Left lobe of liver (tissue), 2 donors: Measurements from ENCODE around the gene MRAS. TPM values are rescaled to one million over a fixed set of nuclear protein-coding genes. Genes with fewer than 3 reads are reported as not detected.

Experiments used
- ATAC-seq: fragments of 200-7000 bp; cut with Tn5 transposase; one replicate; pipeline ENCODE4 v1.9.1; 2020; ENCODE audit warnings: mild to moderate bottlenecking, moderate library complexity
- DNase-seq: peaks from one replicate; pipeline ENCODE4 v3.0.0-alpha.2; 2020; ENCODE audit warnings: low spot score
- total RNA-seq: library from RNA; stranded (reverse); gene quantifications from one replicate; pipeline ENCODE4 v1.2.1, GENCODE V29; 2021
- donor health status: DM: no; HTN: no; CAD: no; lungs with moderate emphysema.
- donor health status: DM: no; HTN: yes; CAD: no.

MRAS gene
- 6.1 TPM for total RNA-seq

GRCh38 chr3:138347960-138348753 lies at the start of gene MRAS:
MRAS (plus strand) TSS chr3:138348579; CDS start chr3:138372884, 24,305 bp downstream.
- DNase-seq, result peak; percentile 83
- peak; percentile 79 for ATAC-seq

- ATAC-seq (no peak), DNase-seq (no peak)
Observed at GRCh38 chr3:138300647-138301046, 47.7 kb upstream of the MRAS start.

GRCh38 chr3:138303474-138303873 lies 44.9 kb upstream of the MRAS start:
- ATAC-seq (no peak), DNase-seq (no peak)

- ATAC-seq, result no peak
- DNase-seq, result no peak
Observed at GRCh38 chr3:138307899-138308298, 40.5 kb upstream of the MRAS start.

- ATAC-seq (no peak), DNase-seq (no peak)
Observed at GRCh38 chr3:138308783-138309182, 39.6 kb upstream of the MRAS start.

GRCh38 chr3:138310494-138310893 lies 37.9 kb upstream of the MRAS start:
- no peak for ATAC-seq

GRCh38 chr3:138314751-138315150 lies 33.6 kb upstream of the MRAS start:
- ATAC-seq, result no peak
- no peak for DNase-seq

More at GRCh38 chr3:138310494-138310893, 37.9 kb upstream of the MRAS start:
- no peak for DNase-seq

GRCh38 chr3:138317687-138318086 lies 30.7 kb upstream of the MRAS start:
- no peak for ATAC-seq
- DNase-seq, result no peak

GRCh38 chr3:138323971-138324370 lies 24.4 kb upstream of the MRAS start:
- no peak for DNase-seq
- ATAC-seq, result no peak

GRCh38 chr3:138325990-138326389 lies 22.4 kb upstream of the MRAS start:
- DNase-seq, result no peak
- ATAC-seq, result no peak

GRCh38 chr3:138326866-138327595 lies 21.3 kb upstream of the MRAS start:
- no peak for DNase-seq
- no peak for ATAC-seq

- DNase-seq, result no peak
- no peak for ATAC-seq
Observed at GRCh38 chr3:138327831-138328230, 20.5 kb upstream of the MRAS start.

GRCh38 chr3:138328341-138328740 lies 20.0 kb upstream of the MRAS start:
- no peak for DNase-seq
- ATAC-seq, result no peak

- DNase-seq (peak; percentile 80), ATAC-seq (peak; percentile 92)
Observed at GRCh38 chr3:138329127-138329983, 19.0 kb upstream of the MRAS start, which contains the start of gene NME9. NME9 (minus strand) TSS chr3:138329851; CDS start chr3:138329335, 516 bp downstream.

GRCh38 chr3:138329984-138330293 lies 18.4 kb upstream of the MRAS start:
- no peak for DNase-seq
- ATAC-seq, result no peak

- DNase-seq, result no peak
- ATAC-seq, result no peak
Observed at GRCh38 chr3:138331143-138331894, 17.1 kb upstream of the MRAS start.

- peak; percentile 61 for ATAC-seq
- peak; percentile 2 for DNase-seq
Observed at GRCh38 chr3:138332472-138333073, 15.8 kb upstream of the MRAS start.

- ATAC-seq (no peak), DNase-seq (peak; percentile 4)
Observed at GRCh38 chr3:138334608-138335007, 13.8 kb upstream of the MRAS start.

- no peak for ATAC-seq
Observed at GRCh38 chr3:138336454-138336999, 11.9 kb upstream of the MRAS start.

GRCh38 chr3:138338244-138338643 lies 10.1 kb upstream of the MRAS start:
- DNase-seq (no peak), ATAC-seq (no peak)

More at GRCh38 chr3:138336454-138336999, 11.9 kb upstream of the MRAS start:
- DNase-seq, result no peak
